ENCODE results near the gene SAMD14.

The SAMD14 gene

GRCh38 chr17:50148226-50149090 is 18.5 kb upstream of the SAMD14 start:
- TF ChIP-seq, protein P1, sequence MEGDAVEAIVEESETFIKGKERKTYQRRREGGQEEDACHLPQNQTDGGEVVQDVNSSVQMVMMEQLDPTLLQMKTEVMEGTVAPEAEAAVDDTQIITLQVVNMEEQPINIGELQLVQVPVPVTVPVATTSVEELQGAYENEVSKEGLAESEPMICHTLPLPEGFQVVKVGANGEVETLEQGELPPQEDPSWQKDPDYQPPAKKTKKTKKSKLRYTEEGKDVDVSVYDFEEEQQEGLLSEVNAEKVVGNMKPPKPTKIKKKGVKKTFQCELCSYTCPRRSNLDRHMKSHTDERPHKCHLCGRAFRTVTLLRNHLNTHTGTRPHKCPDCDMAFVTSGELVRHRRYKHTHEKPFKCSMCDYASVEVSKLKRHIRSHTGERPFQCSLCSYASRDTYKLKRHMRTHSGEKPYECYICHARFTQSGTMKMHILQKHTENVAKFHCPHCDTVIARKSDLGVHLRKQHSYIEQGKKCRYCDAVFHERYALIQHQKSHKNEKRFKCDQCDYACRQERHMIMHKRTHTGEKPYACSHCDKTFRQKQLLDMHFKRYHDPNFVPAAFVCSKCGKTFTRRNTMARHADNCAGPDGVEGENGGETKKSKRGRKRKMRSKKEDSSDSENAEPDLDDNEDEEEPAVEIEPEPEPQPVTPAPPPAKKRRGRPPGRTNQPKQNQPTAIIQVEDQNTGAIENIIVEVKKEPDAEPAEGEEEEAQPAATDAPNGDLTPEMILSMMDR (conservative IDR thresholded peaks at IDR 0.05; ENCODE audit: control insufficient read depth, insufficient read depth, low read depth, low read length), result no peak
- no peak for DNase-seq (ENCODE audit: low read depth)
- peak overlapping the region; percentile 77 for H3K4me3 ChIP-seq (ENCODE audit: control insufficient read depth, low read depth, low read length)

GRCh38 chr17:50147841-50148225 is 17.9 kb upstream of the SAMD14 start:
- TF ChIP-seq, protein P1 (conservative IDR thresholded peaks at IDR 0.05; ENCODE audit: control insufficient read depth, insufficient read depth, low read depth, low read length), result no peak
- DNase-seq (ENCODE audit: low read depth), result no peak

GRCh38 chr17:50146927-50147665 is 17.1 kb upstream of the SAMD14 start:
- no peak for DNase-seq (ENCODE audit: low read depth)
- TF ChIP-seq, protein P1 (conservative IDR thresholded peaks at IDR 0.05; ENCODE audit: control insufficient read depth, insufficient read depth, low read depth, low read length), result no peak
- peak overlapping the region; percentile 77 for H3K4me3 ChIP-seq (ENCODE audit: control insufficient read depth, low read depth, low read length)

More at GRCh38 chr17:50147841-50148225, 17.9 kb upstream of the SAMD14 start:
- H3K4me3 ChIP-seq (ENCODE audit: control insufficient read depth, low read depth, low read length), result peak overlapping the region; percentile 77

- DNase-seq (ENCODE audit: low read depth), result no peak
- H3K4me3 ChIP-seq (ENCODE audit: control insufficient read depth, low read depth, low read length), result peak overlapping the region; percentile 77
- TF ChIP-seq, protein P1 (conservative IDR thresholded peaks at IDR 0.05; ENCODE audit: control insufficient read depth, insufficient read depth, low read depth, low read length), result no peak
Observed at GRCh38 chr17:50146230-50146926, 16.4 kb upstream of the SAMD14 start.

DNA sequence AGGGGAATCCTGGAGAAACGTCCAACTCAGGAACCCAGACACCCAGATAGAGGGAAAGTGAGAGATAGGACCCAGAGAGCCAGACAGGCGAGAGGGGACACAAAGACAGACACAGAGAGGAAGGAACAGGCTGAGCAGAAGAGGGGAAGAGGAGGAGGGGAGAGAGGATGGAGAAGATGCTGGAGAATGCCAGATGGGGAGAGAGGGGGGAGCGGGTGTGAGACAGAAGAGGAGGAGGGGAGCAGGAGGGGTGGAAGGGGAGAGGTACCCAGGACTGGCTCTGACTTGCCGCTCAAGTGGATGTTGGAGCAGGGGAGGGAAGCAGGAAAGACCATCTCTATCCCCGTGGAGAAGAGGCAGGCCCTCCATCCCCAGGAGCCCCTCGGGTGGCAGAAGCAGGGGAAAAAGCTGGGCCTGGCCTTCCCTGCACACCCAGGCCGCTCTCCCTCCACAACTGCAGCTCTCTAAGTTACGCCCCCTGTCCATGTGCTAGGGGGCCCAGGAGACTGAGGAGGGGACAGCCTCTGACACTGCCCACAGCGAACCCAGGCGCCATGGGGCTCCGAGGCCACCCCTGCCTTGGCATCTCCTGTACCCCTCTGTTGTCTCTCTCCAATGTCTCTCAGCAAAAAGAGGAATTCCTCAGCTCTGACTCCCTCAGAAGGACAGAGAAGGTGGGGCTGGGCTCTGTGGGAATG is 15.7 kb upstream of the SAMD14 start:
- H3K4me3 ChIP-seq (ENCODE audit: control insufficient read depth, low read depth, low read length), result no peak overlapping the region
- DNase-seq (ENCODE audit: low read depth), result no peak

More for the DNA sequence above, 15.7 kb upstream of the SAMD14 start:
- TF ChIP-seq, protein P1 (conservative IDR thresholded peaks at IDR 0.05; ENCODE audit: control insufficient read depth, insufficient read depth, low read depth, low read length), result no peak

Measured in fibroblast of mammary gland (primary cell).